ENCODE results near the gene CAPZB.
A peak's percentile ranks its signal among the peaks of the same experiment; 100 is the strongest.

CAPZB gene

GRCh38 chr1:19381261-19381660 is 104.1 kb downstream of the CAPZB start:
- DNase-seq (ENCODE audit: low read depth, low spot score): no peak
- H3K4me3 ChIP-seq (ENCODE audit: low read length): no peak overlapping the region

GRCh38 chr1:19377812-19378718 is 107.3 kb downstream of the CAPZB start:
- DNase-seq (ENCODE audit: low read depth, low spot score): no peak
- H3K4me3 ChIP-seq (ENCODE audit: low read length): no peak overlapping the region

- no peak overlapping the region for H3K4me3 ChIP-seq (ENCODE audit: low read length)
- no peak for DNase-seq (ENCODE audit: low read depth, low spot score)
Measured at GRCh38 chr1:19376428-19377372, 108.6 kb downstream of the CAPZB start.

- DNase-seq (ENCODE audit: low read depth, low spot score): no peak
Measured at GRCh38 chr1:19375631-19376400, 109.5 kb downstream of the CAPZB start.

GRCh38 chr1:19374926-19375325 is 110.4 kb downstream of the CAPZB start:
- no peak for DNase-seq (ENCODE audit: low read depth, low spot score)
- no peak overlapping the region for H3K4me3 ChIP-seq (ENCODE audit: low read length)

More at GRCh38 chr1:19375631-19376400, 109.5 kb downstream of the CAPZB start:
- no peak overlapping the region for H3K4me3 ChIP-seq (ENCODE audit: low read length)

GRCh38 chr1:19374083-19374801 is 111.1 kb downstream of the CAPZB start:
- no peak overlapping the region for H3K4me3 ChIP-seq (ENCODE audit: low read length)
- peak; percentile 49 for DNase-seq (ENCODE audit: low read depth, low spot score)

GRCh38 chr1:19373211-19374082 is 111.9 kb downstream of the CAPZB start:
- DNase-seq (ENCODE audit: low read depth, low spot score): no peak
- H3K4me3 ChIP-seq (ENCODE audit: low read length): no peak overlapping the region

GRCh38 chr1:19372602-19373001 is 112.7 kb downstream of the CAPZB start:
- DNase-seq (ENCODE audit: low read depth, low spot score): no peak
- H3K4me3 ChIP-seq (ENCODE audit: low read length): no peak overlapping the region

GRCh38 chr1:19372136-19372514 is 113.2 kb downstream of the CAPZB start:
- DNase-seq (ENCODE audit: low read depth, low spot score): no peak
- H3K4me3 ChIP-seq (ENCODE audit: low read length): no peak overlapping the region

GRCh38 chr1:19371226-19372135 is 113.9 kb downstream of the CAPZB start:
- no peak overlapping the region for H3K4me3 ChIP-seq (ENCODE audit: low read length)
- DNase-seq (ENCODE audit: low read depth, low spot score): no peak

- no peak overlapping the region for H3K4me3 ChIP-seq (ENCODE audit: low read length)
- DNase-seq (ENCODE audit: low read depth, low spot score): no peak
Measured at GRCh38 chr1:19370453-19371170, 114.7 kb downstream of the CAPZB start.

GRCh38 chr1:19369396-19370090 is 115.8 kb downstream of the CAPZB start:
- DNase-seq (ENCODE audit: low read depth, low spot score): no peak
- H3K4me3 ChIP-seq (ENCODE audit: low read length): no peak overlapping the region

GRCh38 chr1:19368964-19369363 is 116.4 kb downstream of the CAPZB start:
- DNase-seq (ENCODE audit: low read depth, low spot score): no peak
- no peak overlapping the region for H3K4me3 ChIP-seq (ENCODE audit: low read length)

GRCh38 chr1:19368050-19368449 is 117.3 kb downstream of the CAPZB start:
- H3K4me3 ChIP-seq (ENCODE audit: low read length): no peak overlapping the region
- DNase-seq (ENCODE audit: low read depth, low spot score): no peak

- no peak for DNase-seq (ENCODE audit: low read depth, low spot score)
- no peak overlapping the region for H3K4me3 ChIP-seq (ENCODE audit: low read length)
Measured at GRCh38 chr1:19367584-19368041, 117.7 kb downstream of the CAPZB start.
